Hepatocyte (in vitro differentiated cells): Measurements from ENCODE around the gene SHCBP1L. TPM values are rescaled to one million over a fixed set of nuclear protein-coding genes. Genes with fewer than 3 reads are reported as not detected.

Source experiments
- DNase-seq: peaks from one replicate; pipeline ENCODE4 v3.0.0-alpha.2; 2016; ENCODE audit warnings: low spot score
- H2AFZ ChIP-seq: fragments of 200-600 bp; sonication (generic); 2 replicates; pipeline ENCODE4 v1.6.0; 2016; ENCODE audit warnings: antibody characterized with exemption, mild to moderate bottlenecking
- H3K27ac ChIP-seq: fragments of 200-600 bp; sonication (generic); 2 replicates; pipeline ENCODE4 v1.5.1; 2016; ENCODE audit warnings: mild to moderate bottlenecking
- H3K27me3 ChIP-seq: fragments of 200-600 bp; sonication (generic); 2 replicates; pipeline ENCODE4 v1.6.1; 2016
- H3K36me3 ChIP-seq: fragments of 200-600 bp; sonication (generic); replicated peaks from 2 replicates; pipeline ENCODE4 v1.5.1; 2016; ENCODE audit warnings: low read depth; ENCODE audit not compliant: insufficient read depth
- H3K4me1 ChIP-seq: fragments of 200-600 bp; sonication (generic); 2 replicates; pipeline ENCODE4 v1.5.1; 2016; ENCODE audit warnings: mild to moderate bottlenecking, moderate library complexity; ENCODE audit not compliant: insufficient read depth
- H3K4me2 ChIP-seq: fragments of 200-600 bp; sonication (generic); 2 replicates; pipeline ENCODE4 v1.6.0; 2016
- H3K4me3 ChIP-seq: fragments of 200-600 bp; sonication (generic); 2 replicates; pipeline ENCODE4 v1.5.1; 2016; ENCODE audit warnings: mild to moderate bottlenecking
- H3K79me2 ChIP-seq: fragments of 200-600 bp; sonication (generic); 2 replicates; pipeline ENCODE4 v1.6.0; 2017; ENCODE audit warnings: mild to moderate bottlenecking
- H3K9me2 ChIP-seq: fragments of 200-600 bp; sonication (generic); replicated peaks from 2 replicates; pipeline ENCODE4 v1.6.0; 2017; ENCODE audit warnings: mild to moderate bottlenecking; ENCODE audit not compliant: insufficient read depth
- H3K9me3 ChIP-seq: fragments of 200-600 bp; sonication (generic); 2 replicates; pipeline ENCODE4 v1.5.1; 2016; ENCODE audit warnings: low read depth, mild to moderate bottlenecking
- H4K20me1 ChIP-seq: fragments of 200-600 bp; sonication (generic); 2 replicates; pipeline ENCODE4 v1.6.0; 2016; ENCODE audit warnings: mild to moderate bottlenecking; ENCODE audit not compliant: insufficient read depth, poor library complexity, severe bottlenecking
- EZH2 ChIP-seq: fragments of 200-600 bp; sonication (generic); IDR thresholded peaks from 2 replicates; pipeline ENCODE4 v1.6.1; 2016; ENCODE audit warnings: antibody characterized with exemption, mild to moderate bottlenecking, borderline replicate concordance
- EZH2phosphoT487 ChIP-seq: fragments of 200-600 bp; sonication (generic); IDR thresholded peaks from one replicate; pipeline ENCODE4 v1.6.1; 2018; ENCODE audit warnings: antibody characterized with exemption, mild to moderate bottlenecking, low read depth, moderate library complexity; ENCODE audit not compliant: unreplicated experiment, severe bottlenecking
- WGBS: methylation state at CpG from one replicate; pipeline ENCODE4 v1.1.6; 2016; ENCODE audit warnings: low lambda C conversion rate; ENCODE audit errors: missing lambda C conversion rate; 5-methylcytosine and 5-hydroxymethylcytosine counted together
- polyA plus RNA-seq: library from polyadenylated mRNA; unstranded; fragments of >200 nt; fragmentation: Nextera tagmentation; extraction: Ambion mirVana; gene quantifications from 2 replicates; pipeline ENCODE4 v1.2.1, GENCODE V29; 2016
- total RNA-seq: library from RNA; depleted of rRNA; stranded (reverse); fragments of >200 nt; gene quantifications from 2 replicates; pipeline ENCODE4 v1.2.3, GENCODE V29; 2014
- TF ChIP-seq, protein P1 (sequence below): fragments of 200-600 bp; sonication (generic); IDR thresholded peaks from 2 replicates; pipeline ENCODE4 v1.5.1; 2016; ENCODE audit warnings: antibody characterized with exemption, mild to moderate bottlenecking; ENCODE audit not compliant: poor library complexity

The SHCBP1L gene
- total and polyA plus RNA-seq, 2 experiments from 2014 or later: not detected

- H3K36me3 ChIP-seq: no peaks in the 10 kb centered on the region
- H3K79me2 ChIP-seq: no peaks in the 10 kb centered on the region
- H3K4me1 ChIP-seq: peaks cover 4% of the 10 kb centered on the region
- DNase-seq: no peak
- H3K4me3 ChIP-seq: no peak overlapping the region
- no peaks in the 10 kb centered on the region for H3K27me3 ChIP-seq
- no peak overlapping the region for H3K4me2 ChIP-seq
- H2AFZ ChIP-seq: no peak overlapping the region
- no peaks in the 10 kb centered on the region for H3K9me3 ChIP-seq
- H3K27ac ChIP-seq: no peak overlapping the region
- no peaks in the 10 kb centered on the region for H4K20me1 ChIP-seq
- WGBS: 97% methylated on average over 1 of the region's 1 CpG
- no peaks in the 10 kb centered on the region for H3K9me2 ChIP-seq
- TF ChIP-seq EZH2 (no peak), EZH2phosphoT487 (no peak)
- TF ChIP-seq, protein P1, sequence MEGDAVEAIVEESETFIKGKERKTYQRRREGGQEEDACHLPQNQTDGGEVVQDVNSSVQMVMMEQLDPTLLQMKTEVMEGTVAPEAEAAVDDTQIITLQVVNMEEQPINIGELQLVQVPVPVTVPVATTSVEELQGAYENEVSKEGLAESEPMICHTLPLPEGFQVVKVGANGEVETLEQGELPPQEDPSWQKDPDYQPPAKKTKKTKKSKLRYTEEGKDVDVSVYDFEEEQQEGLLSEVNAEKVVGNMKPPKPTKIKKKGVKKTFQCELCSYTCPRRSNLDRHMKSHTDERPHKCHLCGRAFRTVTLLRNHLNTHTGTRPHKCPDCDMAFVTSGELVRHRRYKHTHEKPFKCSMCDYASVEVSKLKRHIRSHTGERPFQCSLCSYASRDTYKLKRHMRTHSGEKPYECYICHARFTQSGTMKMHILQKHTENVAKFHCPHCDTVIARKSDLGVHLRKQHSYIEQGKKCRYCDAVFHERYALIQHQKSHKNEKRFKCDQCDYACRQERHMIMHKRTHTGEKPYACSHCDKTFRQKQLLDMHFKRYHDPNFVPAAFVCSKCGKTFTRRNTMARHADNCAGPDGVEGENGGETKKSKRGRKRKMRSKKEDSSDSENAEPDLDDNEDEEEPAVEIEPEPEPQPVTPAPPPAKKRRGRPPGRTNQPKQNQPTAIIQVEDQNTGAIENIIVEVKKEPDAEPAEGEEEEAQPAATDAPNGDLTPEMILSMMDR: no peak
Measured at GRCh38 chr1:182965096-182965495, 12.1 kb upstream of the SHCBP1L start.

DNA sequence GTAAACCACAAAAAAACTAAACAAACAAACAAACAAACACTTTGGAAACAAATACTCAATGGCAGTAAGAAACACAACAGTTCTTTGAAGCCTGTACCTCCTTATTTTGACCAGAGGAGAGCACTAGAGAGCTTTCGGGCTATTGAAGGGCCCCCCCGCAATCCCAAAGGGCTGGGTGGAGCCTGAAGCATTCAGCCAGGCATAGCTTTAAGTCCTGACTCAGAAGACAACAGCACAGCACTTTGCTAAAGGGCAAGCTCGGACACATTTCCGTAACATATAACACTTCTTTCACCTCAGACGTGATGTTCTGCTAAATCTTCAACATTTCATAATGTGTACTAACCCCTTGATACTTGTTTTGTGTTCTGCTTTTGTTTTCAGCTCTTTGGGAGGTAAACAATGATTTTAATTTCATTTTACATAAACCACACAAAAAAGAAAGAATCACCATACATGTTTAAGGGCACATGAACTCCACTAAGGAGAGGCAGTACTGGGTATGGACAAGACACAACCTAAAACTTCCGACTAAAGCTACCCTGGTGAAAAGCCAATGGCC is 9.7 kb upstream of the SHCBP1L start:
- no peaks in the 10 kb centered on the region for H3K9me2 ChIP-seq
- WGBS: 13% methylated on average over 6 of the region's 6 CpGs
- no peaks in the 10 kb centered on the region for H3K79me2 ChIP-seq
- no peaks in the 10 kb centered on the region for H3K4me1 ChIP-seq
- peak overlapping the region; percentile 44 for H2AFZ ChIP-seq
- H3K4me3 ChIP-seq: no peak overlapping the region
- peak overlapping the region; percentile 64 for H3K4me2 ChIP-seq
- H4K20me1 ChIP-seq: no peaks in the 10 kb centered on the region
- H3K36me3 ChIP-seq: no peaks in the 10 kb centered on the region
- no peaks in the 10 kb centered on the region for H3K9me3 ChIP-seq
- H3K27me3 ChIP-seq: no peaks in the 10 kb centered on the region
- TF ChIP-seq EZH2: no peak
- no peak for TF ChIP-seq EZH2phosphoT487
- TF ChIP-seq, protein P1: peak; percentile 94
- DNase-seq: peak; percentile 94
- H3K27ac ChIP-seq: peak overlapping the region; percentile 76

DNA sequence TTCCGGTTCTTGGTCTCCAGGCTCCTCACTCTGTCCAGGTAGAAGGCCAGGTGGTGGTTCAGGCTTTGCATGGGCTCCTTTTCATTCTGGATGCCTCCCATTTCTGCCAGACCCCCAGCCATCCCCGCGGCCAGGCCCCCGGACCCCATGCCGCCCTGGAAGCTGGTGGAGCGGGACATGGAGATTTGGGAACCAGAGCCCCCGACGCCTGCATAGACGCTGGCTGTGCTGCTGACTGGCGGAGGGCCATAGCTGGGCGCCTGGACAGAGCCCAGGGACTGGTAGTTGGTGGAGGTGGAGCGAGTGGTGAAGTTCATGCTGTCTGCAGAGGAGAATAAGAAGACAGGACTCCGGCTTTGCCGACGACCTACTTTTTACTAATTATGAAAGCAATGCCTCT is 7.1 kb upstream of the SHCBP1L start:
- no peak overlapping the region for H3K27ac ChIP-seq
- H3K4me3 ChIP-seq: no peak overlapping the region
- TF ChIP-seq, protein P1: no peak
- TF ChIP-seq EZH2phosphoT487 (no peak), EZH2 (no peak)
- no peaks in the 10 kb centered on the region for H3K27me3 ChIP-seq
- no peaks in the 10 kb centered on the region for H3K79me2 ChIP-seq
- DNase-seq: no peak
- no peaks in the 10 kb centered on the region for H3K9me3 ChIP-seq
- no peaks in the 10 kb centered on the region for H3K4me1 ChIP-seq
- no peak overlapping the region for H3K4me2 ChIP-seq
- H3K9me2 ChIP-seq: no peaks in the 10 kb centered on the region
- 97% methylated on average over 15 of the region's 15 CpGs for WGBS
- no peaks in the 10 kb centered on the region for H3K36me3 ChIP-seq
- H2AFZ ChIP-seq: no peak overlapping the region
- no peaks in the 10 kb centered on the region for H4K20me1 ChIP-seq
